HG02852 (cell line): Measurements from ENCODE around the gene ESYT1.
A peak's percentile ranks its signal among the peaks of the same experiment; 100 is the strongest.
"Not testable (repeated sequence)": the region's sequence is repeated elsewhere in the genome, so short reads cannot be mapped to it uniquely, and the experiment has no call there.

ENCODE experiments used
- ATAC-seq: cut with Tn5 transposase; IDR thresholded peaks from one replicate; pipeline ENCODE4 v1.9.1; 2021; ENCODE audit warnings: mild to moderate bottlenecking, moderate library complexity; ENCODE audit not compliant: unreplicated experiment

The ESYT1 gene

DNA sequence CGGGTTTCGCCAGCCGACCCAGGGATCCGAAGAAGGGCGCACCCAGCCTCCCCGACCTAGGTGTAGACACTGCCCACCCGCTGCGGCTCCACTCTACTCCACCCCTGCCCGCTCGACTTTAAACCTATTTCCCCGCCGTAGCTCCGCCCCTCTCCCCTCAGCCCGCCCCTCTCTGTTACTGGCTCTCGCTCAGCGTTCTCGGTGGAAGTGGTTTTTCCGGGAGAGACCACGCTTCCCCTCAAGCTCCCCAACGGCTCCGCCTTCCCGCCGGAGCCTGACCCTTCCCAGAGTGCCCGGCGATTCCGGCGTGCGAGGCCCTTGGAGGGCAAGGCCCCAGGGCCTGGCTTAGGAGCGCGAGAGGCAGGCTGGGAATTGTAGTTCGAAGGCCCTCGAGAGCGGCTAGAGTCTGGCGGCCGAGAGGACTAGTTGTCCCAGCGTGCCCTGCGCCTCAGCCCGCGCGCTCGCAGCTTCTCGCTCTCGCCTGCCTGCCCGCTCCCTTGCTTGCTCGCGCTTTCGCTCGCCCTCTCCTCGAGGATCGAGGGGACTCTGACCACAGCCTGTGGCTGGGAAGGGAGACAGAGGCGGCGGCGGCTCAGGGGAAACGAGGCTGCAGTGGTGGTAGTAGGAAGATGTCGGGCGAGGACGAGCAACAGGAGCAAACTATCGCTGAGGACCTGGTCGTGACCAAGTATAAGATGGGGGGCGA lies 23.8 kb upstream of the ESYT1 start, which contains the start of gene PA2G4:
TSS of gene PA2G4 (plus strand) at position 451 of the 706 bp plus-strand sequence. CDS start at position 630, 179 bp downstream.
- peak; percentile 96 for ATAC-seq

DNA sequence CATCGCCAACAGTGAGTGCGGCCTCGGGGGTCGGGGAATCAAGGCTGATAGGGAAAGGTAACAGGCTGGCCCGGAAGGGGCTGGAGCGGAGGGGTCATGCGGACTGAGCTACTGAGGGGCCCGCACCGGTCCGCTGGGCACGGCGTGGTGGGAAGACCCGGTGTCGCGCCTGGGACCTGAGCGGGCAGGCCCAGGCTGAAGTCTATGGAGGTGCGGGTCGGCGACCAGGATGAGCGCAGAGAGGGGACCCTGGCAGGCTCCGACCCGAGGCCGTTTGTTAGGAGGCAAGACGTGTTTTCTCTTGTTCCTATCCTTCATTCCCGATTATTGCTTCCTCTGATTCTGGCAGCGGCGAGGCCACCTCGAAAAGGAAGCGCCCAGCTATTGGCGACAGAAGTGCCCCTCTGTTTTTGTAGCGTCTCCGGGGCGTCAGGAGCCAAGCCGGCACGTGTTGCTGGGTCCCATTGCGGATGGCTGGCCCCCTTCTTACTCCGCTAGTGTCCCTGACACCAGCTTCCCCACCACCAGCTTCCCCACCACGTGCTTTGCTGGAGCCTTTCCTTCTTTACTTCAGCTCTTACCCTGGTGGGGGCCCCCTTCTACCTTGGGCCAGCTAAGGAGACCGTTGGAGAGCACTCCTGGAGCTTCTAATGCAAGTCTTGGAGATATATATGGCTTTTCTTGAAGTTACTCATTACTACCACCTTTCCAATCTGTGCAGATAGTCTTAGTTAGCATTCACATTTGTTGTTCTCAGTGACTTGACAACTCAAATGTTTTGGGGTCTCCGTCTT lies 23.1 kb upstream of the ESYT1 start:
- ATAC-seq = peak; percentile 15

DNA sequence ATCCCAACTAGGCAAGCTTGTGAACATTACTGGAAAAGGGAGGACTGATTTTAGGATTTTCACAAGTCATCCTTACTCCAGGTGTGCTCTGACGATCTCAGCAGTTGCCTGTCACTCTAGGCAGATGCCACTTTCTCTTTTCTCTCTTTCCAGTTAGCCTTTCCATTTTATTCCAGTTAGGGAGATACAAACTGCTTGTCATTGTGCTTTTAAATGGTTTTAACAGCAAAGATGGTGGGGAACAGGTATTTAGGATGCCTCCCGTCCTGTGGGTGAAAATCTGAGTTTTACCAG lies 22.5 kb upstream of the ESYT1 start:
- ATAC-seq = no peak

DNA sequence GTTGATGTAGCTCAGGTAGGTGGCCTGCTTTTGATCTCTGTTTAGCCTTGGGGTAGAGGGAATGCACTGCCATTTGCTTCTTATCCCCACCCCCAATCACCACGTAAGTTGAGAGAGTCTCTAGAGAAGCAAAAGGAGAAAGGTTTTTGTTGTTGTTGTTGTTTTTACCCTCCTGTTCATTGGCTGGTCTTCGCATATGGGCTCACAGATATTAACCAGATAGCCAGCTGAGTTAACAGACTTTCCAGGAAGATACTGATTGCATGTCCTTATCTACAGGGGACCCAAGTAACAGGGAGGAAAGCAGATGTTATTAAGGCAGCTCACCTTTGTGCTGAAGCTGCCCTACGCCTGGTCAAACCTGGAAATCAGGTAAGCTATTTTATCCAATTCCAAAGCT lies 20.8 kb upstream of the ESYT1 start:
- no peak for ATAC-seq

DNA sequence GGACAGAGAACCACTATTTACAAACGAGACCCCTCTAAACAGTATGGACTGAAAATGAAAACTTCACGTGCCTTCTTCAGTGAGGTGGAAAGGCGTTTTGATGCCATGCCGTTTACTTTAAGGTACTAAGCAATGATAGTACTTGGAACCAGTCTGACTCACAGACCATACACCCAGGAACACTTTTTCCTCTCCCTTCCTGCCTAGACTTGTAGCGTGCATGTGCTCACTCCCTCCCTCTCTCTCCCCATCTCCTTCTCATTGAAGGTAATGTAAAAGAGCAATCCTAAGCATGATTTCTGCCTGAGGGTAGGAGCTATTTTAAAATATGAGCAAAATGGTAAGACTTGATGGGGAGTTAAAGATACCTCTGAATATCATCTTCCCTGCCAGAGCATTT lies 17.5 kb upstream of the ESYT1 start:
- no peak for ATAC-seq

DNA sequence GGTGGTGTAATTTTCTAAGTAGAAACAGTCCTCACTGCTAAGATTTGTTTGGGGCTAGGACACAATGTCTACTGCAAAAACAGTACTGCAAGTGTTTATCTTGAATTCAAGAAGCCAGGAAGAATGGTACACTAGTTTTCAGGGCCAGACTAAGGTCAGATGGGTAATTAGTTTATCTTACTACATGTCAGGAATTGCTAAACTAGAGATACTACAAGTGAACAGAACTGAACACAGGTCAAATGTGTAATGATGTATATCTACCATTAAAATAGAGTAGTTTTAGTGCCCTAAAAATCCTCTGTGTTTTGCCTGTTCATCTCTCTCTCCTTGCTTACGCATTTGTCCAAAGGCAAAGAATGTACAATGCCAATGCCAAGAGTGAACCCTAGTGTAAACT lies 14.0 kb upstream of the ESYT1 start:
- ATAC-seq = no peak

DNA sequence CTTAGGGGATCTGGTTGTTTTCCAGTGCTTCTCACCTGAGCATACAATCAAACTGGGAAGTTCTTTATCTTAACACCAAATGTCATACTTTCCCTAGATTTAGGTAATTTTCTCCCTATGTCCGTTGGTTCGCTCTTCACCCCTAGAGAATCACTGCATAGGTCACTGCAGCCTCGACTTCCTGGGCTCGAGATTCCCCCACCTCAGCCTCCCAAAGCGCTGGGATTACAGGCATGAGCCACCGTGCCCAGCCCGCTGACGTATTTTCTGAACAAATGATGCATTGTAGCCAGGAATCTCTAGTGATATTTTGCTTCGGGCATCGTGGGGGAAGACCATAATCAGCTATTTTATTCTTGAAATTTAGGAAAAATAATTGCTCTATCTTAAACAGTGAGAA lies 12.7 kb upstream of the ESYT1 start:
- ATAC-seq = no peak

DNA sequence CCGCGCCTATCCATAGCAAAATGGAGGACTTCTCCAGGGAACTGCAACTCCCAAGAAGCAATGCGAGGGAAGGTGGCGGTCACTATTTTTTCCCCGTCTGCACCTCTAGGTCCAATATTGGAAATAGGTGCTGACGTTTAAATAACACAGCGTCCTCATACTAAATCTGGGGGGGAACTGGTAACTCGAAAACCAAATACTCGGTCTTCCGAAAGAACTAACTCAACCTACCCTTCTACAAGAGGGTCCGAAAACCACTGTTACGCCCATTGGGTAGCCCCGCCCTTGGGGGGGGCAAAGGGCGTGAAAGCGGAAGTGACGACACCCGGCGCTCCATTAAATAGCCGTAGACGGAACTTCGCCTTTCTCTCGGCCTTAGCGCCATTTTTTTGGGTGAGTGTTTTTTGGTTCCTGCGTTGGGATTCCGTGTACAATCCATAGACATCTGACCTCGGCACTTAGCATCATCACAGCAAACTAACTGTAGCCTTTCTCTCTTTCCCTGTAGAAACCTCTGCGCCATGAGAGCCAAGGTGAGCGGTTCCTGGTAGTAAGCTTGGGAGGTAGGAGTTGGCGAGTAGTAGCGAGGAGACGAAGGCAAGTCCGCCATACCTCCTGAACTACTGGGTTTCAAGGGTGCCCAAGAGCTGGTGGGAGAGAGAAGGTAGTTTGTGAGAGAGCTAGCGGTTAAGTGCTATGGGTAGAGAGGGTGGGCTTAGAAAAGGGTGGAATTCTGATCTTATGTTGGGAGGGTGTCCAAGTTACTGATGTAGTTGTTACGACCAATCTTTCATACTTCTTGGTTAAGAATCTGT lies 11.6 kb upstream of the ESYT1 start, which contains the start of gene RPL41:
TSS of gene RPL41 (plus strand) at position 367 of the 815 bp plus-strand sequence.
- peak; percentile 36 for ATAC-seq

DNA sequence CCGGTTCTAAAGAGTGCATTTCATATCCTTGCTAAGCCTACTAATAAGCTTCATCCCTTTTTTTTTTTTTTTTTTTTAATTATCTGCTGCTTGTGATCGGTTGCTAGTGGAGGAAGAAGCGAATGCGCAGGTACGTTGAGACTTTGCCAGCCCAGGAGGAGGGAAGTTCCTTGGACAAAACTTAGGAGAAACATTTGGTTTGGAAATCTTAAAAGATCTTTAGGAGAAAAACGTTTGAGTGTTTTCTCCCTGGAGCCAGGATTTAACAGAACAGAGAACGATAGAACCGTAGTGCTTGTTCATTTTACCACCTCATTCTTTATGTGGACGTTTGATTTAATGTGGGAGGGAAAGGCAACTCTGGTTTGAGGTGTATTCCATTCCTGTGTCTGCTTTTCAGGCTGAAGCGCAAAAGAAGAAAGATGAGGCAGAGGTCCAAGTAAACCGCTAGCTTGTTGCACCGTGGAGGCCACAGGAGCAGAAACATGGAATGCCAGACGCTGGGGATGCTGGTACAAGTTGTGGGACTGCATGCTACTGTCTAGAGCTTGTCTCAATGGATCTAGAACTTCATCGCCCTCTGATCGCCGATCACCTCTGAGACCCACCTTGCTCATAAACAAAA lies 10.9 kb upstream of the ESYT1 start:
- ATAC-seq = not testable (repeated sequence)

DNA sequence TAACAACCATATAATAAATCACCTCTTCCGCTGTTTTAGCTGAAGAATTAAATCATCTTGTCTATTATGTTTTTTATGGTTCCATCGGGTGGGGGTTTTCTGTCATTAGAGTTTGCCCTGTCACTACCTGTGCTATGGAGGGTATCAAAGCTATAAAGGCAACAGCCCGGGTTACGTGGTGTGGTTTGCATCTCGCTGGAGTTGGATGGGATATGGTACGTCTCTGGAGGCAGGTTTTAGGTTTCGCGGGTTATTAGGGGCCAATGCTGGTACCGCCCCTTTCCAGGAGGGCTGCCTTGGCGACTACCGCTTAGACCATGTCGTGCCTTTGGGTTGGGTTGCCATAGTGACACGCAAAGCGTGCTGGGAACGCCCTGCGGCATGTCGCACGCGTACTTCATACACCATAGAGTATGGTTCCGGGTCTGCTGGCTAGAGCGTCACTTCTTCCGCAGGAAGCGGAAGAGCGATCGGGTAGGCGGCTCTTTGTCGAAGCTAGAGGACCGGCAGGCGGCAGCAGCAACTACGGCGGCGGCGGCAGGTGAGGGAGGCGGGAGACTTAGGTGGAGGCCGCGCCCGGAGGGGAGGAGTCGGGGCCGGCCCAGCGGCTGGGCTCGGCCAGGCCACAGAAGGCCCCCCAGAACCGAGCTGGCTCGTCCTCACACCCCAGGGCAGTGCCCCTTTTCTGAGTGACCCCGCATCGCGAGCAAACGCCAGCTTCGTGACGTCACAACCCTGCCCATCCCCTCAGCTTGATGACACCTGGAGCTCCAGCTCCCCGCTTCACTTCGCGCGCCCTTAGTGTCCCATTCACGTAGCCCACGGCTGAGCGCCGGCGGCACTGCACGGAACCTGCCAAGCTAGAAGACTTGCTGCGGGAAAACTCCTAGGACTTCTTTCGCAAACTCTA lies 10.0 kb upstream of the ESYT1 start, which contains the start of gene ZC3H10:
TSS of gene ZC3H10 (plus strand) at position 489 of the 910 bp plus-strand sequence. CDS start 2,297 bp downstream, outside the sequence.
- peak; percentile 88 for ATAC-seq

DNA sequence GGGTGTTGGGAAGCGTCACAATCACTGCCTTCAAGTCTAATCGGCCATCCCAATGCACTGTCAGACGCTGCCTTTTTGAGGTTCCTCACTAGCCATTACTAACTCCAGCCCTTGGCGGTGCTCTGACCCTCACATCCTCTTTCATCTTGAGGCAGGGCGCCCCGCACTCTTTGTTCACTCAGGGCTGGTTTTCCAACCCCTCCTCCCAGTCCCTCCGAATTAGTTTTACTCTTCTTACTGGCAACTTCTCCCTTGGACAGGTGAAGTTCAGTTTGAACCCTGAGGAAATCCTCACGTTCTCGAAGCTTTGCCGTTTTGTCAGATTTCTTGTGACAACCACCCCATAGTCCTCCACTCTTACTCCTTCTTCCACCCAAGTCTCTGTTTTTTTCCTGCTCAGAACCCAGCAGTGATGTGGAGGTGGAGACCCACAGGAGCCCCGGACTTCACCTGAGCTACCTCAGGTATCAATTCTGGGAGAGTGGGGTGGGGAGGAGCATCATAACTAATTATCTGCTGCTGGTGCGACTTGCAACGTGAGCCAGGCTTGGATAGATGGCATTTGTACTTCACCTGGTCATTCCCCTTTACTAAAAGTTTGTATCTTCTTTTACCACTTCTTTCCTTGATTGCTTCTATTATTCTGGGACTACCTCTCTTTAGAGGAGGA lies 9.2 kb upstream of the ESYT1 start:
- peak; percentile 2 for ATAC-seq

DNA sequence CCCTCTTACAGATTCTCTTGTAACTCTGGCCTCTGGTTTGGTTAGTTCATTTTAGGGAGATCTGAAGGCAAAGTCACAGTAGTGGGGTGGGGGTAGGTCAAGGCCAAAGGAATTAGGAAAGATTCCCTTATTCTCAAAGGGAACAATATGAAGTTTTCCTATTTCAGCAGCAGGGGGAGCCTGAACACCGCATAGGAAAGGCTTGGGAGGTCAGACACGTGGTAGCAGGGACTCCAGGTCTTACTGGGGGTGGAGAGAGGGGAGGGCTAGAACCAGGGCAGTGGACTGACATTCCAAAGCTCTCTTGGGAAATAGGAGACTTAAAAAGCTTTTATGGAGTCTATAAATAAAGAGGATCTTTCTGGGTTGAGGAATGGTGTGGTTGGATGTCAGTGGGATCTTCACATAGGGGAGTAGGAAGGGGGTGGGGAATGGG lies 8.7 kb upstream of the ESYT1 start:
- no peak for ATAC-seq

DNA sequence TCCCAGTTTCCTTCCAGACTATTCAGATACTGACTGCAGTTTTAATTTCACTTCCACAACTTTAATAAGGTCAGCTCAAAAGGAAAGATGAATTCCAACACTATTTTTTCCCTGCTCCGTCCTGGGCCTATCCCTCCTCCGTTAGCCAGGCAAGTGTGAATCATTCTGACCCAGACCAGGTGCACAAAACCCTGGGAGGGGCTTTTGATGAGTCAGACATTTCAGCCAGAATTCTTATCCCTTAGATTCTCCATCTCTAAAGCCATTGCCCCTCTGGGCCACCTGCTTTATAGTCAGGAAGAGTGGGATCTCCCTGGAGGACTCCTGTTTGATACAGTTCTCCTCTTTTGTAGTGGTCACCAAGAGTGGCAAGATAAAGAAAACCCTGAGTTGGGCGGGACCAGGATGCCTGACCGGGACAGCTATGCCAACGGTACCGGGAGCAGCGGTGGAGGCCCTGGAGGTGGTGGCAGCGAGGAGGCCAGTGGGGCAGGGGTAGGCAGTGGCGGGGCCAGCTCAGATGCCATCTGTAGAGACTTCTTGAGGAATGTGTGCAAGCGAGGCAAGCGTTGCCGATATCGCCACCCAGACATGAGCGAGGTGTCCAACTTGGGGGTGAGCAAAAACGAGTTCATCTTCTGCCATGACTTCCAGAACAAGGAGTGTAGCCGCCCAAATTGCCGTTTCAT lies 7.8 kb upstream of the ESYT1 start:
- no peak for ATAC-seq

DNA sequence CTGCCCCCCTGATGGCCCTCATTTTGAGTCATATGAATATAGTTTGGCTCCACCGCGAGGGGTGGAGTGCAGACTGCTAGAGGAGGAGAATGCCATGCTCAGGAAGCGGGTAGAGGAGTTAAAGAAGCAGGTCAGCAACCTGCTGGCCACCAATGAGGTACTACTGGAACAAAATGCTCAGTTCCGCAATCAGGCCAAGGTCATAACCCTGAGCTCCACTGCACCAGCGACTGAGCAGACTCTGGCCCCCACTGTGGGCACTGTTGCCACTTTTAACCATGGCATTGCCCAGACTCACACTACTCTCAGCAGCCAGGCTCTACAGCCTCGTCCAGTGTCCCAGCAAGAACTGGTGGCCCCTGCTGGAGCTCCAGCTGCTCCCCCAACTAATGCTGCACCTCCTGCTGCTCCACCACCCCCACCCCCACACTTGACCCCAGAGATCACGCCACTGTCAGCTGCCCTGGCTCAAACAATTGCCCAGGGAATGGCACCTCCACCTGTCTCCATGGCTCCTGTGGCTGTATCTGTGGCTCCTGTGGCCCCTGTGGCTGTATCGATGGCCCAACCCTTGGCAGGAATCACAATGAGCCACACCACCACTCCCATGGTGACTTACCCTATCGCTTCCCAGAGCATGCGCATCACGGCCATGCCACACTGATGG lies 6.7 kb upstream of the ESYT1 start:
- ATAC-seq = no peak

DNA sequence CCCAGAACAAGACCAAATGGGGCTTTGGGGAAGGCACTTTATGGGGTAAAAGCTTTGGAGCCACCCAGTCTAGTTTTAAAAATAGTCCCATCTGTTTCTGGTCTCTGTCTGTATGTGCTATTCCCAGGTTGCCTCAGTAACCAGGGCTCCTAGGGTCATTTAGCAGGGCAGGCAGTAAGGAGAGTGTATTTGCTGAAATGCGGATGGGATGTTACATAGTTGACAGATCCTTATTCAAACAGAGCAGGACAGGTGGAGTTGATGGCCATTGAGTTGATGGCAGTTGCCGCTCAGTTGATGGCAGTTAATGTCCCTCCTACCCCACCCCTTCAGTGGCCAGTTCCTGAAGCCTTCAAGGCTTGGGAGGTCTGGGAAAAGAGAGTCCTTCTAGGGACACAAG lies 5.4 kb upstream of the ESYT1 start:
- ATAC-seq = no peak

DNA sequence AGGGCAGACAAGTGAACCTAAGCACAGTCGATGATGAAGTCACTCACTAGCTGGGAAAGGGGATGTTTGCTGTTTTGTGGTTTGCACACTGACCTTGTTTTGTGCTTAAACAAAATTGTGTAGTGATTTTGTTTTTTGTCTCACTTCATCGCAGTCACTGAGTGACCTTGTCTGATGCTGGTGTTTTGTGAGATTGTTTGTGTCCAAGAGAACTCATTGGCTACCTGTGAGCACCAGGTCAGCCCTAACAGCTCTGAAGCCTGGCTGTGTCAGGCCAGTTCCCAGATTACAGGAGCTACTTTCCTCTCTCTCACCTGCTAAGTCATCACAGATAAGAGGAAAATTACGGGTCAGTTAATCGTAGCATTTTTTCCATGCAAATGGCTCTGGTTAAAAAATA lies 3.9 kb upstream of the ESYT1 start:
- ATAC-seq = no peak

DNA sequence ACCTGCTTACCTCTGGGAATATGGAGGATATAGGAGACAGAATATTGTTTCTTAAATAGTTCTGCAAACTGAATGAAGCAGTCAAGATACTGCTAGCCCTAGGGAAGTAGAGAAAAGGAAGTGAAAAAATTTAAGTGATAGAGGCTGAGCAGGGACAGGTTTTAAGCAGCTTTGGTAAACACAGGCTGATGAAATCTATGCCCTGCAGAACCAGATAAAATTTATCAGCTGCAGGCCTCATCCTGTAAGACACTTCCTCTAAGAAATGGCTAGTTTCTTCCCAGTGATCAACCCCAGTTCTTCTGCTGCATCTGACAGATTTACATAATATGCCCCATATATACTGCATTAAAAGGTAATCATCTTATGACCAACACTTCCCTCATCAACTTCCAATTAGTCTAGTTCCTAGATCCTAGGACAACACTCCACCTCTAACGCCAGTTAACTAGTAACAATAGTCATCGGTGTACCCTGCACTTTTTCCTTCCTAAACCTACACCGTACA lies 1.3 kb upstream of the ESYT1 start:
- no peak for ATAC-seq

DNA sequence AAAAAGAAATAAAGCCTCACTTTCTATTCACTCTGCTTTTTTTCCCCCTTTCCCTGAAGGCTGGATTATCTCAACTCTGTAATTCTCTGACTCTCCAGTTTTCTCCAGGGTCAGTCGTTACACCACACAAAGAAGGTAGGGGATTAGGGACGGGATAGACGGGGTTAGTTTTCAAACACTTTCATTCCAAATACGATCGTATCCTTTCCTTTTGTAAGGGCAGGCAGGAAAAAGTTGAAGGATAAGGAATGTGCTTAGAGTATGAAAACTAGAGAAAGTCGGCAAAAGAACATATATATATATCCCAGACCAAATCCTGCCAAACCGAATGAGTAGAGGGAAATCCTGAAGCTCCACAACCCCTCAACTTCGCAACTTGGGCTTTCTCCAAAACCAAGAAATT lies 581 bp upstream of the ESYT1 start:
- ATAC-seq = no peak
